CD1c-positive myeloid dendritic cell (primary cell): Measurements from ENCODE around the gene OR56A4.
A peak's percentile ranks its signal among the peaks of the same experiment; 100 is the strongest.

Source experiments
- DNase-seq: peaks from one replicate; pipeline ENCODE4 v3.0.0-alpha.2; 2016; ENCODE audit errors: extremely low spot score

OR56A4 gene, protein sequence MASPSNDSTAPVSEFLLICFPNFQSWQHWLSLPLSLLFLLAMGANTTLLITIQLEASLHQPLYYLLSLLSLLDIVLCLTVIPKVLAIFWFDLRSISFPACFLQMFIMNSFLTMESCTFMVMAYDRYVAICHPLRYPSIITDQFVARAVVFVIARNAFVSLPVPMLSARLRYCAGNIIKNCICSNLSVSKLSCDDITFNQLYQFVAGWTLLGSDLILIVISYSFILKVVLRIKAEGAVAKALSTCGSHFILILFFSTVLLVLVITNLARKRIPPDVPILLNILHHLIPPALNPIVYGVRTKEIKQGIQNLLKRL

GRCh38 chr11:6006846-6007245 is at the start of gene OR56A4:
Gene OR56A4 (minus strand): TSS chr11:6006946. CDS start chr11:6002992, 3,954 bp downstream.
- no peak for DNase-seq

GRCh38 chr11:6055569-6055968 is 48.8 kb upstream of the OR56A4 start:
- no peak for DNase-seq

DNA sequence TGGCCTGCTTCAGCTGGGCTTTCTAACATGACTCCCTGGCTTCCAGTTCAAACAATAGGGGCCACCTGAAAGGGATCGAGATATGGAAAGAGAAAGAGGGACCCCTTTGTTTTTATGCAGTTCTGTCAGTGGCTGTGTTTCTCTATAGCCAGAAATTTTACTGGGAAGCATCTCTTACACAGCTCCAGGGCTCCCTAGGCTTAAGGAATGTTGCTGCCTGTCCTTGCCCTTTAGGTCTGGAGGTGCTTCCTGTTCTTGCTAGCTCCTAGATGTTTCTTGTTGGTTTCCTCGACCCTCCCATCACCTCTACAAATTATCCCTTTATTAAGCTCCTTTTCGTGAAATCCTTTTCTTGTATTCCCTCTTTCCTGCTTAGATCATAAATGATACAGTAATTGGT is 45.6 kb upstream of the OR56A4 start:
- no peak for DNase-seq

DNA sequence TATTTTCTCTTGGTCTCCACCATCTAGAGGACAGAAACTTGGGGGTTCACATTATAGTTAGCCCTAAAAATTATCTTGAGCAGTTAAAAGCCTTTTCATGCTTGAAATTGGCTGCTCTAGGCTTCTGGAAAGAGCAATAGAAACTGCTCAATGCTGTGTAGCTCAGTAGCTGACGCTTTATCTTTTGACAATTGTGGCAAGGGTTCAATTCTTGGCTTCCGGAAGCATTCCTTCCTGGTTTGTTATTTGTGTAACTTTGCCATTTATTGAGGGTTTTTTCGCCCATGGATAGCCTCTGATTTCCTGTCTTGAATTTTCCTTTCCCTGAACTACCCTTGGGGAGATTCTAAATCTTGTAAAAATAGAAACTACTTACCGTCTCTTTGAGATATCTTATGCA is 34.1 kb upstream of the OR56A4 start:
- no peak for DNase-seq

GRCh38 chr11:6030708-6031405 is 24.1 kb upstream of the OR56A4 start, which contains the start of gene OR56A1:
Gene OR56A1 (minus strand): TSS chr11:6030758. CDS start chr11:6027692, 3,066 bp downstream.
- no peak for DNase-seq

GRCh38 chr11:6027501-6027900 is 20.8 kb upstream of the OR56A4 start:
- no peak for DNase-seq

- DNase-seq: no peak
Observed at GRCh38 chr11:6025056-6025455, 18.3 kb upstream of the OR56A4 start.

DNA sequence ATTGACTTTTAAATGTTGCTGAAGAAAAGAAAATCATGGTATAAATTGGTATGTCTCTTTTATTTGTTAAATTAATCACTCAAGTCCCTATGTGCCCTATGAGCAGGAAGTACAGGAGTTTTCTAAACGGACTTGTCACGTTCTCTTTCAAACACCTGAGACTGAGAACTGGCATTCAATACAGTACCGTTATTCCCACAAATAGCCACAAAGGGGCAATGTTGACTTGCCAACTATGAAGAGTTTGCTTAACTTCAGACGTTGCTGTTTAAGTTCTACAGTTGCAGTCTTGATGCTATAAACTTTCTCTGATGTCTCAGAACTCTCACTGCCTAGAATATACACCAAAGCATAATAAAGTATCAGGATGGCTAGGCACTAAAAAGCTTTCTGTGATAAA is 16.2 kb upstream of the OR56A4 start:
- DNase-seq: peak; percentile 70

DNA sequence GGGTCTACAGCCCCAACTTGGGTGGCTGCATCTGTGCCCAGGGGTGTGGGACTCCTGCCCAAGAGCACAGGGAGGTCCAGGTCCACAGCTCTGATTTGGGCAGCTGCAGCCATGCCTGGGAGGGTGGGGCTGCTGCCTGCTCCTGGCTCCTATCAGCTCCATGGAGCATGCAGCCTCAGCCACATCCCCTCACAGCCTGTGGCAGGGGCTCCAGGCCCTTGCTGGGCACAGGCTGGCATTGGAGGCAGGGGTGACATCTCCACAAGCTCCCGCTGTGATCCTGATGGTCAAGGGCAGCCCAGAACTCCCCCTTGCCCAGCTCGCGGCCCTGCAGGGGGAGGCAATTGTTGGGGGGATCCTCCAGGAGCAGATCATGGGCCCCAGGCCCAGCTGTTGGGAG is 6.3 kb upstream of the OR56A4 start:
- DNase-seq: no peak

DNA sequence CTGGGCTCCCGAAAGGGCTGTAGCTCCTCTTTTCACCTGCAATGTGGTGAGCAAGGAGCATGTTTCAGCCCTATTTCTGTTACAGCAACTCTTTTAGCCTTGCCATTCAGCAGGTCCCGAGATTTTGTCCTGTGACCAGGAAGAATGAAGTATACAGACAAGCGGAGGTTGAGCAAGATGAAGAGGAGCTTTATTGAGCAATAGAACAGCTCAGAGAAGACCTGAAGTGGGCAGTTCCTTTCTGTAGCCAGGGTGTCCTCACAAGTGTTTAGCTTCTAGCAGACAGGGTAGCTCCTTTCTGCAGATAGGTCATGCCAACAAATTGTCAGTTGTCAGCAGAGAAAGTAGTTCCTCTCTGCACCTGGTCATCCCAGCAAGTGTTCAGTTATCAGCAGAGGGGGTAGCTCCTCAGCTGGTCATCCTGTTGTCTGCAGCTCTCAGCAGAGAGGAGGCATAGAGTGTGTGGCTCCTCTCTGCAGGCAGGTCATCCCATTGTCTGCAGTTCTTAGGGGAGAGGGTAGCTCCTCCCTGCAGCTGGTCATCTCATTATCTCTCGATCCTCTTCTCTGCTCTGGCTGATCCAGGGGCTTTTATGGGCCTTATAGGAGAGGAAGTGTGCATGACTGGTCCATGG is 5.4 kb upstream of the OR56A4 start:
- peak; percentile 25 for DNase-seq

GRCh38 chr11:6006395-6006794 is 351 bp downstream of the OR56A4 start:
- DNase-seq: no peak

- DNase-seq: no peak
Observed at GRCh38 chr11:6002202-6002699, 4.5 kb downstream of the OR56A4 start.

- no peak for DNase-seq
Observed at GRCh38 chr11:5994791-5995190, 12.0 kb downstream of the OR56A4 start.

- DNase-seq: peak; percentile 26
Observed at GRCh38 chr11:5992604-5993251, 14.0 kb downstream of the OR56A4 start.

DNA sequence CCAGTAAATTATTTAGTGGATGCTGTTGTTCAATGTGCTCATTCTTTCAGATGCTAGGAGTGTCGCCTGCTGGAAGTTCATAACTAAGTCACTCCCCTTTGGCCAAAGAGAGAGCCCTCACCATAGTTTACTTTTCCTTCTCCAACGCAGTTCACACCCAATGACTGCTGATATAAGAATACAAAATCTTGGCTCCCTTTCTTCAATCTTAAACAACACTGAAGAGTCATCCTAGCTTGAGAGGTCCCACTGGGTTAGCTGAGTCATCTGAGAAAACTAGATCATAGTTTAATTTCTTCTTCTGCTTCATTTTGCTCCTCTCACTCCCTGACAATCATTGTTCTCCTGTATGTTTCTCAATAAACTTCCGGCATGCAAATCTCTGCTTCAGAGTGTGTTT is 14.6 kb downstream of the OR56A4 start:
- DNase-seq: no peak

- DNase-seq: no peak
Observed at GRCh38 chr11:5989203-5989602, 17.5 kb downstream of the OR56A4 start.

DNA sequence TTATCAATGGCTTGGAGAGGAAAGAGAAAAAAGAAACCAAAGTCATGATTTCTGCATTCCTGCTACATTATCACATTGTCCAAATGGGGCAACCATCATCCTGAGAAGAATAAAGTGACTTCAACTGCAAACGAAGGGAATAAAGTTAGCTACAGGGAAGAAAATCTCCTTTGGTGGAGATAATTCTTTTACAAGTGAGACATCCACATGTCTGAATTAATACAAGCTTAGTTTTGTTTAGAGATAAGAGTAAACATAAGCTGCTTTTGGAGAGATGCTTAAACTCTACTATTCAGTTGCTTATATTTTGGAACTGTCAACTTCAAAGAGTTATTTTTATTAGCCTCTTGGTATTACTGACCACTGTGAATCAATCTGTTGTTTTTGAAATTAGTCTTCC is 19.9 kb downstream of the OR56A4 start, which contains the start of gene OR52L1:
TSS of gene OR52L1 (minus strand) at position 101 of the 400 bp plus-strand sequence. CDS start at position 46, 55 bp downstream.
- no peak for DNase-seq

GRCh38 chr11:5983443-5983842 is 23.3 kb downstream of the OR56A4 start:
- no peak for DNase-seq

DNA sequence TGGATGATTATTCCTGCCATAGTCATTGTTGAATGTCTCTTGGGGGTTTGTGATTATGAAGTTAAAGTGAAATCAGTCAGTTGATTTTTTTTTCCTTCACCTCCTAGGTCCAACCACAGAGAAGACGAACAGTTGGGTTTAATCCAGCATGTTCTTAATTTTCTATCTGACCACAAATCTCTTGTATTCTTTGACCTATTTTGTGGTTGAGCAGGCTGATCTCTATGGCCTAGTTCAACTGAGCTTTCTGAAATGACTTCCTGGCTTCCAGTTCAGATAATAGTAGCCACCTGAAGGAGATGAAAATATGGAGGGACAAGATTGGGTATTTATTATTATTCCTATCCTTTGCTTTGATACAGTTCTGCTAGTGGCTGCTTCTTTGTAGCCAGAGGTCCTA is 33.2 kb downstream of the OR56A4 start:
- DNase-seq: no peak

DNA sequence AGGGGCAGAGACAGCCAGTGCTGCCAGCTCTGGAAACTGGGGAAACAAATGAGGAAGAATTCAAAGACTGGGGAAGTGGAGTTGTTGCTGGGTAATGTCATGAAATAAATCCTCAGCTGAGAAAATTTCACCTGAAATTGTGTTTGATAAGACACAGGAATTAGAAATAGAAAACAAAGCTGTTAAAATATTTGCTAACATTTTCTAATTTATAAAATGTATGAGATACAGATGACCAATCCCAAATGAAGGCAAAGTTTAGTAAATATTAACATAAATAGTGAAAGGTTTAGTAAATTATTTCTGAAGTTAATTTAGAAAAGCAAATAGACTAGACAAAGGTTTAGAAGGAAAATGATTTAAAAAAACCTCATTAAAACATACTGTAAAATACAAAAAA is 38.4 kb downstream of the OR56A4 start, which contains the start of gene OR56A5:
TSS of gene OR56A5 (minus strand) at position 101 of the 400 bp plus-strand sequence. CDS start at position 101, 0 bp downstream.
- no peak for DNase-seq

DNA sequence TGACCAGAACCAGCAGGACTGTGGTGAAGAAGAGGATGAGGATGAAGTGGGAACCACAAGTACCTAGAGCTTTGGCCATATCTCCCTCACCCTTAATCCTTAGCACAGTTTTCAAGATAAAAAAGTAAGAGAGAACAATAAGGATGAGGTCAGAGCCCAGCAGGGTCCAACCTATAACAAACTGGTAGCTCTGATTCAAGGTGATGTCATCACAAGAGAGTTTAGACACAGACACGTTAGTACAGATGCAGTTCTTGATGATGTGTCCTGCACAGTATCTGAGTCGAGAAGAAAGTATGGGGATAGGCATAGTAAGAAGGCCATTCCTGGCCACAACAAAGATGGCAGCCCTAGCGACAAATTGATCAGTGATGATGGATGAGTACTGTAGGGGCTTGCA is 39.0 kb downstream of the OR56A4 start:
- DNase-seq: no peak

- DNase-seq: no peak
Observed at GRCh38 chr11:5966958-5967357, 39.8 kb downstream of the OR56A4 start.
